Activated CD8-positive, alpha-beta memory T cell treated with anti-CD3 and anti-CD28 coated beads, Interleukin-2, amount 50 U/mL, for 24 hours (primary cell): ENCODE data around the gene ELAVL3.
"Not testable (repeated sequence)": the region's sequence is repeated elsewhere in the genome, so short reads cannot be mapped to it uniquely, and the experiment has no call there.

Source experiments
- DNase-seq: peaks from one replicate; pipeline ENCODE4 v3.0.0-alpha.2; 2020; ENCODE audit errors: extremely low read depth

ELAVL3 gene

GRCh38 chr19:11435833-11436313, 45.0 kb downstream of the ELAVL3 start:
- DNase-seq, result no peak

GRCh38 chr19:11435057-11435832, 45.6 kb downstream of the ELAVL3 start, which contains the start of the genes ODAD3 and PRKCSH:
Gene ODAD3 (minus strand): TSS chr19:11435121. CDS start chr19:11435016, 105 bp downstream.
Gene PRKCSH (plus strand): TSS chr19:11435635. CDS start chr19:11436118, 483 bp downstream.
- peak; percentile 99 for DNase-seq

DNA sequence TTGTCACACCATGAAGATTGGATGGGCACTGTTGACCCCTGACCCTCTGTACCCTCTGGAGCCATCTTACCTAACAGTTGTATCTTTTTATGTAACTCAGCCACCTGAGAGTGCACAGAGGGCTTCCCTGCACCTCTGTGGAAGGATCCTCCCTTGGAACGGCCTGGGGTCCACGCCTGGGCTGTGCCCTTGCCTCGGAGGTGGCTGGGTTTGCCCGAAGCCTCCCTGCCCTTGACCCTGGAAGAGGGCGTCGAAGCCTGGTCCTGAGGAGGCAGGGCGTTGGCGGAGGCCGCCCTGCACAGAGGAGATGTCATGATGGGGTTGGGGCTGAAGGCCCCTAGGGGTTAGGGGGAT, 46.2 kb downstream of the ELAVL3 start:
- no peak for DNase-seq

DNA sequence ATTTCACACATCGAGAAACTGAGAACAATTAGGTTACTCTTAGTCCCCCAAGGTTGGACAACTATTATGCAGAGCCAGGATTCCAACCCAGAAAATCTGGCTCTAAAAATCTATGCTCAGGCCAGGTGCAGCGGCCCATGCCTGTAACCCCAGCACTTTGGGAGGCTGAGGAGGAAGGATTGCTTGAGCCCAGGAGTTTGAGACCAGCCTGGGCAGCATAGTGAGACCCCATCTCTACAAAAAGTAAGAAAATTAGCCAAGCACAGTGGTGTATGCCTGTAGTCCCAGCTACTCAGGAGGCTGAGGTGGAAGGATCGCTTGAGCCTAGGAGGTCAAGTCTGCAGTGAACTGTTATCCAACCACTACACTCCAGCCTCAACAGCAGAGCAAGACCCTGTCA, 47.3 kb downstream of the ELAVL3 start:
- DNase-seq, result not testable (repeated sequence)

- no peak for DNase-seq
Observed at GRCh38 chr19:11426656-11427055, 54.2 kb downstream of the ELAVL3 start.

- DNase-seq, result no peak
Observed at GRCh38 chr19:11425719-11426457, 55.0 kb downstream of the ELAVL3 start.

- DNase-seq, result no peak
Observed at GRCh38 chr19:11423791-11424181, 57.1 kb downstream of the ELAVL3 start.

GRCh38 chr19:11423164-11423790, 57.6 kb downstream of the ELAVL3 start:
- no peak for DNase-seq

DNA sequence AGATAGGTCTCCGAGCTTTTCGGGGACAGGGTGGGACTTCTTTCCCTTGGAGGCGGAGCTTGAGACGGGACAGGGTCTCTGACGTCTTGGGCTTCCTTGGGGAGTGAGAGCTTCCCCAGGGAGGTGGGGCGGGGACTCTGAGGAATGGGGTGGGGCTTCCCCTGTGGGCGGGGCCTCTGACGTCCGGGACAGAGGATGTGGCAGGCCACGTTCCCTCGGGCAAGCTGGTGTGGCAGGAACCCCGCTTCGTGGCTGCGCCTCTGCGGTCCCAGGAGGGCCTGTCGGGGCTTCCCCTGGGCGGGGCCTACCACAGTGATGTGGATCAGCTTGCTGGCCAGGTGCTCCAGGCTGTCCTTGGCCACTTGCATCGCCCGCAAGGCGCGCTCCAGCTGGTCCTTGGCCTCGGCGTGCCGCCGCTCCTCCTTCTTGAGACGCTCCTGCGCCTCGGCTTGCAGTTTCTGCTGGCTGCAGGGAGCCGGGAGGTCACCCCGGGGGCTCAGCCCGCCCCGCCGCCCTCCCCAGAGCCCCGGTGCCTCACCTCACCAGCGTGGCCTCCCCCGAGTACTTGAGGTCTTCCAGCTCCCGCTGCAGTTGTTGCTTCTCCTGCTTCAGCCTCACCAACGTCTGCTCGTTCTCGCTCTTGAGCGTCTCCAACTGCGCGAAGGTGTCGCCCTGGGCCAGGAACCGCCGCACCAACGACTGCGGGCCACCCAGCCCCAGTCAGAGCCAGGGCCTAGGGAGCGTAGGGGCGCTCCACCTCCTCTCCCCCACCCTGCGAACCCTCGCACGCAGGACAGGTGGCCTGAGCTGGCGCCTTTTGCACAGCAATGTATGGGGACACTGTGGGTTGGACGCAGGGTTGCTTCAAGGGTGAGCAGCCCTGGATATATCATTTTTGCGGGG, 58.4 kb downstream of the ELAVL3 start:
- peak; percentile 43 for DNase-seq

- DNase-seq, result no peak
Observed at GRCh38 chr19:11421371-11422098, 59.3 kb downstream of the ELAVL3 start.

DNA sequence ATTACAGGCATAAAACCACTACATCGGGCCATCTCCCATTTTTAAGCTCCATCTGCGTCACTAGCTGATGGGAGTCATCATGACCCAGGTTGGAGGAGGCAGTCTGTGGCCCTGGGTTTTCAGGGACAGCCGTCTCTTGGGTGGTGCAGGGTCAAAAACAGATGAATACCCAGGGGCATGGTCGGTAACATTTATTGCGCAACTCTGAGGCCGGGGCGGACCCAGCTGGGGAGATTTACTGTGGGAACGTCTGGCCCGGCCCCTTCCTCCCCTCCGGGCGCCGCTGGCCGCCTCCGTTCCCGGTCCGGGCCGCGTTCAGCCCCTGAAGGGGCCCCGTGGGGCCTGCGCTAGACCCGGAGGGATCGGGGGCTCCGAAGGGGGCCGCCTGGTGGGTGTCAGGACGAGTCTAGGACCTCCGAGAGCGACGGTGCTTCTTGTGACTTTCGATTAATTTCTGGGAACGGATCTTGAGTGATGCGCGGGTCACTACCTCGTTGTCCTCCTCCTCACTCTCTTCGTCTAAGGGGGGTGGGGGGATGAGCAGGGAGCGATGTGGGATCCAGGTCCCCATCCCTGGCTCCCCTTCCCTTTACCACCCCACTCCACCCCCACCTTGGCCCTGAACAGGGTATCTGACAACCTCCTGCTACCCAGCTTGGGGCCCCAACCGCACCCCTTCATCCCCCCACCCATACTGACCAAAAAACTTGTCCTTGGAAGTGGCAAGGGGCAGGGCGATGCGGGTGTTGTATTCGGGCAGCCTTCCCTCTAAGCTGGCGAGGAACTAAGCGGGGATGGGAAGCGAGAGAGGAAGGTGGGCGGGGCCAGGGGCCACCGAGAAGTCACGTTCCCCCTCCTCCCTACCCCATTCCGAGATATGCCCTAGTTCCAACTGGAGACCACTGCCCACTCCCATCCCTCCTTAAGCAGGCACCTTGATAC, 60.1 kb downstream of the ELAVL3 start:
- DNase-seq, result no peak

- DNase-seq, result no peak
Observed at GRCh38 chr19:11418549-11419506, 62.0 kb downstream of the ELAVL3 start, which contains the start of gene RGL3. Gene RGL3 (minus strand): TSS chr19:11419314. CDS start chr19:11419278, 36 bp downstream.

- DNase-seq, result no peak
Observed at GRCh38 chr19:11418094-11418548, 62.7 kb downstream of the ELAVL3 start.

DNA sequence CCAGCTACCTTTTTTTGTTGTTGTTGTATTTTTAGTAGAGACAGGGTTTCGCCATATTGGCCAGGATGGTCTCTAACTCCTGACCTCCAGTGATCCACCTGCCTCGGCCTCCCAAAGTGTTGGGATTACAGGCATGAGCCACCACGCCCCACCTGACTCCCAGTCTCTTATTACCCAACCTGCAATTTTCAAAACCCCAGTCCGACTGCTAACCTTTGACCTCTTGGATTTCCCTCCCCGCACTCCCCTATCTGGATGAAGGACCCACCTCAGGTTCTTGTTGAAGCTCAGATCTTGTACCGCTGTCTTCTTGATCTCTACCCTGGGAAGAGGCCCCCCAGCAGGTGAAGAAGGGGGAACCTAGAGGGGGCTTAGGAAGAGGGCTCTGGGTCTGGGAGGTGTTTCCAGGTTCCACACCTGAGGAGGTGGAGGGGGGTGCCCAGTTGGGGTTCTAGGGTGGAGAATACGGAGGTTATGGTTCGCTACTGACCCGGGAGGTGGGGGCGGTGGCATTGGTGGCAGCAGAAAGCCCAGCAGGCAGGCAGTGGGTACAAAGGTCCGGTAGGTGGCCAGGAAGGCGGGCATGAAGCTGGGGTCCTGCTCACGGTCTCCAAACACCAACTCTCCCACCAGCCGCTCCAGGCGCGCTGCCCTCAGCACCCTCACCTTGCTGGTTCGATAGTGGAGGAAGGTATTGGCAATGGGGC, 64.3 kb downstream of the ELAVL3 start:
- no peak for DNase-seq

- no peak for DNase-seq
Observed at GRCh38 chr19:11414544-11414943, 66.3 kb downstream of the ELAVL3 start.

GRCh38 chr19:11410682-11411081, 70.2 kb downstream of the ELAVL3 start:
- DNase-seq, result no peak

DNA sequence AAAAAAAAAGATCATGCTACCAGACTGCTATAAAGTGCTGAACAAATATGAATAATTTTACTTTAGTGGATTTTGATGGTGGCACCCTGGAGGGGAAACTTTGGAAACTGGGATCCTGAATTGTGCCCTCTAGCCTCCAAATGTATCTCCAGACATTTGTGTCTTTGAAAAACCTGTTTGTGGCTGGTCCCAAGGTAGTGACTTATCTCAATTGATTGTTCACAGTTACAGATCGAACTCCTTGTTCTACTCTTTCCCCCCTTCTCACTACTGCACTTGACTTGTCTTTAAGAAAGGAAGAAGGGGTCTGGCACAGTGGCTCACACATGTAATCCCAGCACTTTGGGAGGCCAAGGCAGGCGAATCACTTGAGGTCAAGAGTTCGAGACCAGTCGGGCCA, 72.3 kb downstream of the ELAVL3 start:
- DNase-seq, result no peak
